T follicular helper cell (primary cell): Measurements from ENCODE around the gene GGTLC2.
"Not testable (repeated sequence)": the region's sequence is repeated elsewhere in the genome, so short reads cannot be mapped to it uniquely, and the experiment has no call there.

Experiments used
- DNase-seq: peaks from one replicate; pipeline ENCODE4 v3.0.0-alpha.2; 2020; ENCODE audit warnings: low read depth

Gene GGTLC2

GRCh38 chr22:22667966-22668880 is 23.8 kb downstream of the GGTLC2 start:
- no peak for DNase-seq

GRCh38 chr22:22669093-22669492 is 24.7 kb downstream of the GGTLC2 start:
- no peak for DNase-seq

- DNase-seq: no peak
Measured at GRCh38 chr22:22670076-22670795, 25.8 kb downstream of the GGTLC2 start.

GRCh38 chr22:22671506-22671905 is 27.1 kb downstream of the GGTLC2 start:
- no peak for DNase-seq

- no peak for DNase-seq
Measured at GRCh38 chr22:22673099-22673498, 28.7 kb downstream of the GGTLC2 start.

- DNase-seq: no peak
Measured at GRCh38 chr22:22673628-22674027, 29.2 kb downstream of the GGTLC2 start.

GRCh38 chr22:22674467-22674866 is 30.1 kb downstream of the GGTLC2 start:
- DNase-seq: no peak

- no peak for DNase-seq
Measured at GRCh38 chr22:22678970-22679369, 34.6 kb downstream of the GGTLC2 start.

- no peak for DNase-seq
Measured at GRCh38 chr22:22680396-22680795, 36.0 kb downstream of the GGTLC2 start.

- no peak for DNase-seq
Measured at GRCh38 chr22:22681221-22681739, 36.9 kb downstream of the GGTLC2 start.

GRCh38 chr22:22682196-22682595 is 37.8 kb downstream of the GGTLC2 start:
- no peak for DNase-seq

- no peak for DNase-seq
Measured at GRCh38 chr22:22682807-22683667, 38.6 kb downstream of the GGTLC2 start.

- no peak for DNase-seq
Measured at GRCh38 chr22:22683668-22684361, 39.4 kb downstream of the GGTLC2 start.

GRCh38 chr22:22684580-22685561 is 40.5 kb downstream of the GGTLC2 start:
- no peak for DNase-seq

- no peak for DNase-seq
Measured at GRCh38 chr22:22685586-22685985, 41.2 kb downstream of the GGTLC2 start.

- not testable (repeated sequence) for DNase-seq
Measured at GRCh38 chr22:22686202-22687115, 42.0 kb downstream of the GGTLC2 start.

- DNase-seq: no peak
Measured at GRCh38 chr22:22687638-22688500, 43.5 kb downstream of the GGTLC2 start.
